Measurements from ENCODE around the gene CADM2. TPM values are rescaled to one million over a fixed set of nuclear protein-coding genes. Genes with fewer than 3 reads are reported as not detected.

The CADM2 gene
- total and polyA plus RNA-seq, 2 donors (not counting 3 experiments of a cell fraction or from before 2014, with no cell fraction given) = not detected

GRCh38 chr3:85316252-85316651, 357.5 kb downstream of the CADM2 start:
- POLR2A ChIA-PET = no interaction called here
- TF ChIP-seq POLR2AphosphoS5 (IDR thresholded peaks at IDR 0.05; ENCODE audit: insufficient read depth, low read depth, low read length) (no peak), GATA2 (IDR thresholded peaks at IDR 0.05; ENCODE audit: insufficient read depth, insufficient read length, low read depth, low read length) (no peak), EZH2 (IDR thresholded peaks at IDR 0.05; ENCODE audit: borderline replicate concordance, low read depth, low read length, severe bottlenecking) (no peak), POLR2A (IDR thresholded peaks at IDR 0.05; ENCODE audit: low read depth, low read length) (no peak), MYC (IDR thresholded peaks at IDR 0.05; ENCODE audit: low read depth, low read length) (no peak), MAX (IDR thresholded peaks at IDR 0.05; ENCODE audit: insufficient read depth, insufficient read length) (no peak), FOS (IDR thresholded peaks at IDR 0.05; ENCODE audit: borderline replicate concordance, insufficient read depth, low read length) (no peak), JUN (IDR thresholded peaks at IDR 0.05; ENCODE audit: borderline replicate concordance, insufficient read depth, insufficient read length, low read depth) (no peak), CTCF (IDR thresholded peaks at IDR 0.05; ENCODE audit: extremely low read depth in 1 of 2, insufficient read depth in 1 of 2, low read depth in 1 of 2, low read length in 2 of 2) (no peak)
- BruUV-seq (replicated peaks) = no TSS peak
- H3K9me1 ChIP-seq (replicated peaks; ENCODE audit: control insufficient read depth, extremely low read depth, insufficient read depth, low read length) = no peaks in the 10 kb centered on the region
- H3K4me3 ChIP-seq (replicated peaks in 1 of 3; ENCODE audit: insufficient read depth in 1 of 3, low read depth in 1 of 3, low read length in 3 of 3) = no peak overlapping the region
- DNase-seq (ENCODE audit: low read depth, low spot score) (no peak), FAIRE-seq (no peak)
- no peak overlapping the region for H3K4me2 ChIP-seq (ENCODE audit: insufficient read depth, low read length)
- H3K36me3 ChIP-seq (ENCODE audit: control insufficient read depth in 2 of 2, extremely low read depth in 1 of 2, insufficient read depth in 2 of 2, low read length in 2 of 2) = no peaks in the 10 kb centered on the region
- dilution Hi-C loops (cut with MboI; ENCODE audit: extremely low pct_ligation_motif_present, low sequenced_read_pairs) (no loop called here), intact Hi-C loops (cut with micrococcal nuclease) (no loop called here)
- CTCF ChIA-PET = no interaction called here
- H3K27ac ChIP-seq (ENCODE audit: insufficient read depth, low read depth, low read length) = no peak overlapping the region
- H4K20me1 ChIP-seq (replicated peaks; ENCODE audit: control insufficient read depth, extremely low read depth, insufficient read depth, low read length) = no peaks in the 10 kb centered on the region
- no peak overlapping the region for H2AFZ ChIP-seq (ENCODE audit: low read depth, low read length)
- no peaks in the 10 kb centered on the region for H3K4me1 ChIP-seq (ENCODE audit: control insufficient read depth, extremely low read depth, insufficient read depth, low read length)
- no peaks in the 10 kb centered on the region for H3K27me3 ChIP-seq (ENCODE audit: control insufficient read depth in 2 of 2, insufficient read depth in 2 of 2, low read length in 2 of 2)
- no peaks in the 10 kb centered on the region for H3K79me2 ChIP-seq (ENCODE audit: control insufficient read depth, insufficient read depth, low read length)
- no peaks in the 10 kb centered on the region for H3K9me3 ChIP-seq (replicated peaks; ENCODE audit: control insufficient read depth, insufficient read depth, low read length)
- no peak overlapping the region for H3K9ac ChIP-seq (replicated peaks; ENCODE audit: extremely low read depth, insufficient read depth, low read length)
